Subcutaneous adipose tissue (tissue), 4 donors: Measurements from ENCODE around the gene MON2. TPM values are rescaled to one million over a fixed set of nuclear protein-coding genes. Genes with fewer than 3 reads are reported as not detected.

Experiments
- CTCF ChIP-seq: fragments of 450-650 bp; IDR thresholded peaks from one replicate; pipeline ENCODE4 v1.5.1; 2016; ENCODE audit warnings: low read depth, mild to moderate bottlenecking, control low read depth, antibody characterized with exemption, moderate library complexity
- total RNA-seq, 4 donors: library from RNA; depleted of rRNA; stranded (reverse); fragments of >200 nt; gene quantifications; one replicate each; pipeline ENCODE4 v1.1.0, GENCODE V29; 2016

Gene MON2
- total RNA-seq, 4 donors from 2014 or later, result 87.2 to 150 (median 101) TPM

DNA sequence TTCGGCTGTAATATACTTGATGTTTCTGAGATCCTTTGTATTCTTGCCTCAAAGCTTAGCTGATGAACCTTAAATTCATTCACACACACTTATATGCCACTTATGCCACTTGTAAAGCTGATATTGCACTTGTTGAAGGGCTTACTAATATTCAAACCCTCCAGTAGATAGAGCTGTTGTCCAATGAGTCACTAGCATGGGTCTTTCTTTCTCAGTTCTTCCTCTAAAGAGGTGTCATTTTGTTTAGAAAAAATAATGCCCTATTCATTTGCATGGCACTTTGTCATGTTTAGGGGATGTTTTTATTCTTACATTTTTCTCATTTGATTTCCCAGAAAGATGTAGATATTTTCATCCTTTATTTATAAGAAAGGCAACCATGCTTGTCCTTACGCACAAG, 56.4 kb downstream of the MON2 start:
- no peak for TF ChIP-seq CTCF

GRCh38 chr12:62523619-62524018, 57.0 kb downstream of the MON2 start:
- no peak for TF ChIP-seq CTCF

DNA sequence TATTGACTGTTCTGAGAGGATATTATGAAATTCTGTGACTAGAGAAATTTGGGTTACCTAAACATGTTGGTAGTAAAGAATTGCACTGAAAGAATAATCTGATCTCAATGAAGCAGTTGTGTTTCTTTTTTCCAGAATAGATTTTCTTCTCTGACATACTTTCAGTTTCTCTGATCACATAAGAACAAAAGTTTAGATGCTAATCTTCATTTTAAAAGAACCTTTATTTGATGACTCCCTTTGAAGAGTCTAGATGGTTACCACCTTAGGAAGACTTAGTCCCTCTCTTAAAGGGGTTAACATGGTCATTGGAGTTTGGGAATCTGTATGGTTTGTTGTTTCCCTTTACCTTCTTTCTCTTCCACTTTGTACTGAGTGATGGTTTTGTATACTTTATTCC, 58.6 kb downstream of the MON2 start:
- TF ChIP-seq CTCF, result no peak

DNA sequence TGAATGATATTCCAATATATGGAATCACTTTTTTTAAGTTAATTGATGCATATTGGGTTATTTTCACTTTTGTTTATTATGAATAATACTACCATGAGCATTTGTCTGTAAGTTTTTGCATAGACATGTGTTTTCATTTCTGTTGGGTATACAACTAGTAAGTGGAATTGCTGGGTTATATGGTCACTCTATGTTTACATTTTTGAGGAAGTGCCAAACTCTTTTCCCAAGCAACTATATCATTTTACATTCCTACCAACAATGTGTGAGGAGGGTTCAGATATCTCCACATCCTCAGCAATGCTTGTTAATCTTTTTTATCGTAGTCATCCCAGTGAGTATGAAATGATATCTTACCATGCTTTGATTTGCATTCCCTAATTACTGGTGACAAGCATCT, 64.0 kb downstream of the MON2 start:
- TF ChIP-seq CTCF, result no peak

DNA sequence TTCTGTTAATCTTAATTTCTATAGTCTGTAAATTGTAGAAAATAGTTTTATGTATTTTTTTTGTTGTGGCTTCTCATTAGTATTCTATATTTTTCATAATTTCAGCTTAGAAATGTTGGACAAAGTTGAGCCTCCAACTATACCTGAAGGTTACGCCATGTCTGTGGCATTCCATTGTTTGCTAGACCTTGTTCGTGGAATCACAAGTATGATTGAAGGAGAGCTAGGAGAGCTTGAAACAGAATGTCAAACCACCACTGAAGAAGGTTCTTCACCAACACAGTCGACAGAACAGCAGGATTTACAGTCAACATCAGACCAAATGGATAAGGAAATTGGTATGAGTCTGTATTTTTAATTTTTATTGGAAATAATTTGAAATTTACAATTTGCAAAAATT, 65.7 kb downstream of the MON2 start:
- no peak for TF ChIP-seq CTCF

- no peak for TF ChIP-seq CTCF
Measured at GRCh38 chr12:62533087-62533754, 66.6 kb downstream of the MON2 start.

GRCh38 chr12:62533755-62534107, 67.1 kb downstream of the MON2 start:
- no peak for TF ChIP-seq CTCF
